ENCODE measurements around the gene NMRK2.

DNA sequence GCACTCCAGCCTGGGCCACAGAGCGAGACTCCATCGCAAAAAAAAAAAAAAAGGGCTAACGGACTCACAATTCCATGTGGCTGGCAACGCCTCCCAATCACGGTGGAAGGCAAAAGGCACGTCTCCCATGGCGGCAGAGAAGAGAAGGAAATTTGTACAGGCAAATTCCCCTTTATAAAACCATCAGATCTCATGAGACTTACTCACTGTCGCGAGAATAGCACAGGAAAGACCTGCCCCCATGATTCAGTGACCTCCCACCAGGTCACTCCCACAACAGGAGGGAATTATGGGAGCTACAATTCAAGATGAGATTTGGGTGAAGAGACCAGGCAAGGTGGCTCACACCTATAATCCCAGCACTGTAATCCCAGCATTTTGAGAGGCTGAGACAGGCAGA is 18.7 kb upstream of the NMRK2 start:
- TF ChIP-seq EZH2 (IDR thresholded peaks at IDR 0.05) (no peak), POLR2AphosphoS5 (IDR thresholded peaks at IDR 0.05; ENCODE audit: borderline replicate concordance, low read depth, low read length) (no peak)
